ENCODE data around the gene PANX1.
"Not testable (repeated sequence)": the region's sequence is repeated elsewhere in the genome, so short reads cannot be mapped to it uniquely, and the experiment has no call there.

Gene PANX1, protein sequence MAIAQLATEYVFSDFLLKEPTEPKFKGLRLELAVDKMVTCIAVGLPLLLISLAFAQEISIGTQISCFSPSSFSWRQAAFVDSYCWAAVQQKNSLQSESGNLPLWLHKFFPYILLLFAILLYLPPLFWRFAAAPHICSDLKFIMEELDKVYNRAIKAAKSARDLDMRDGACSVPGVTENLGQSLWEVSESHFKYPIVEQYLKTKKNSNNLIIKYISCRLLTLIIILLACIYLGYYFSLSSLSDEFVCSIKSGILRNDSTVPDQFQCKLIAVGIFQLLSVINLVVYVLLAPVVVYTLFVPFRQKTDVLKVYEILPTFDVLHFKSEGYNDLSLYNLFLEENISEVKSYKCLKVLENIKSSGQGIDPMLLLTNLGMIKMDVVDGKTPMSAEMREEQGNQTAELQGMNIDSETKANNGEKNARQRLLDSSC
- 11.5 to 14.2 (median 12.7) reads per million in 4 donors for total RNA-seq

DNA sequence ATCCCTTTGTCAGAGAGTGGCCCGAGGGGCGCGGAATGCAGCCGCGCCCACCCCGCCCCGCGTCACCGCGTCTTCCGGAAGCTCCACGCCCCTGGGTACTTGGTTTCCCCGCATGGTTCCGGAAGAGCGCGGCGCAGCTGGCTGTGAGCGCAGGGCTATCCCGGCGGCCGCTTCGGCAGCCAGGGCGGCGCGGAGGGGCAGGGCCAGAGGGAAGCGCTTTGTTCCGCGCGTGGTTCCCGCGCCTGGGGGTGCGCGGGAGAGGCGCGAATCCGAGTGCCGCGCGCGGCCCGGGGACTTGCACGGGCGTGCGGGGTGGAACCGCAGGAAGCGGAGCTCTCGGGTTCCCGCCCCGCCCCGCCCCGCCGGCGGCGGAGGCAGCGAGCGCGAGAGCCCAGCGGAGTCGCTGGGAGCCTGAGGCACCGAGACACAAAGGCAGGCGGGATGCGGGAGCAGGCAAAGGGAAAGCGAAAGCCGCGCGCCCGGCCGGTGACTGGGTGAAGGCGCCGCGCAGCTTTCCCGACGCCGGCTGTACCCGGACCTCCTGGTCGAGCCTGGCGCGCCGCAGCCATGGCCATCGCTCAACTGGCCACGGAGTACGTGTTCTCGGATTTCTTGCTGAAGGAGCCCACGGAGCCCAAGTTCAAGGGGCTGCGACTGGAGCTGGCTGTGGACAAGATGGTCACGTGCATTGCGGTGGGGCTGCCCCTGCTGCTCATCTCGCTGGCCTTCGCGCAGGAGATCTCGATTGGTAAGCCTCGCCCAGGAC lies at the start of gene PANX1:
Gene PANX1, plus strand, starts transcription at position 96 of the 766 bp plus-strand sequence. Its CDS starts 472 bp downstream, at position 568.
- peak; percentile 51 to 87 (median 62) for DNase-seq

DNA sequence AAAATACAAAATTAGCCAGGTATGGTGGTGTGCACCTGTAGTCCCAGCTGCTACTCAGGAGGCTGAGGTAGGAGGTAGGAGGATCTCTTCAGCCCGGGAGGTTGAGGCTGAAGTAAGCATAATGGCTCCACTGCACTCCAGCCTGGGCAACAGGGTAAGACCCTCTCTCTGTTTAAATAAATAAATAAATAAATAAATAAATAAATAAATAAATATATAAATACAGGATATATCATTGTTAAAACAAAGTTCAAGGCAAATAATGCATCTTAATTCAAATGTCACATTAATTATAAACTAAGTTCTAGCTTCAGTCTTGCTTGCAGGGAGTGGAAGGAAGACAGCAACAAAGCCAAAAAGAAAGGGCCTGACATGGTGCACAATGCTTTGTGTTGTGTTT lies 44.5 kb upstream of the PANX1 start:
- no peak for DNase-seq

DNA sequence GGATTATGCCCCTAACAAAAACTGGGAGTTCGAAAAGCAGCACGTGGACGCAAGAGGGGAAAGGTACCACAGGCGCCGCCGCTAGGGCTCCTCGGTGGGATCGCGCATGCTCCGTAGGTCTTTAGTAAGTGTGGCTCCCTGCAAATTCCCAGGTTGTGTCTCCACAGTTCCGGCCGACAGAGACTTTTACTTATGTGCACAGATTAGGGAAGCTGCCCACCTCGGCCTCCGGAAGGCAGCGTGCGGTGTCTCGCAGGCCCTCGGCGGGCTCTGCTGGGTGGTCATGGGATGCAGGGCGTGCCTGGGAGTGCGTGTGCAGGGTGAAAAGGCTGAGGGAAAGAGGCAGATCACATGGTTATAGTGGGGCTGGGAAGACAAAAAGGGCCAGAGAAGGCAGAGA lies 39.7 kb upstream of the PANX1 start:
- DNase-seq, result no peak

DNA sequence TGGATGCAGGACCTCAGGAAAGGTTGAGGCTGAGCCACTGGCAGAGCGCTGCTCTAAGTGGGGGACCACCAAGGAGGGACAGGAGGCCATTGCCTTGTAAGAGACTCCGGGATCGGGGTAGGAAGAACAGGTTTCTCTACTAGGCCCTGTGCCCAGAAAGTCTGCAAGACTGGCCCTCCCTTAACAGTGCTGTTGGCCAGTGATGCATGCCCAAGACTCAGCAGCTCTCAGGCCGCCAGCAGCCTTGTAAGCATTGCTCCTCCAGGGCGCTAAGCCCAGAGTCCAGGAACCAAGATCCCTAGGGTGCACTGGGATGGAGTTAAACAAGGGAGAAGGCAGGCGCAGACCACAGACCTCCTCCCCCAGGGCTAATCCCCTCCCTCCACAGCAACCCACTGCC lies 39.3 kb upstream of the PANX1 start:
- DNase-seq, result no peak

DNA sequence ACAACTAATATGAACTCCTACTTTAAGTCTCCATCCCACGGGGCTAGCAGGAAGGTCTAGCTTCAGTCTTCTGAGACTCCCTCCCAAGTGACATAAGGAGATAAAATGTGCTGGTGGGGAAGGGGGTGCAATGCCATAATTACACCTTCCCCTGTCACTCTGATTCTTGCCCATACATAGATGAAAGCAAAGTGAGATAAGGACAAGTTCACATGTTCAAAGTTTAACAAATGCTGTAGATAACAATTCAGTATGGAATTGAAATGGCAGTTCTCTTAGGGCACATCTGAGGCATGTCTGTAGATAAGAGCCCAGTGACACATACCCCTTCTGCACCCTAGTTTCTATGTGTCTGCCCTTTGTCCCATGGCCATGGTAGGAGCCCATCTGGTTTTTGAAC lies 38.2 kb upstream of the PANX1 start:
- no peak for DNase-seq

DNA sequence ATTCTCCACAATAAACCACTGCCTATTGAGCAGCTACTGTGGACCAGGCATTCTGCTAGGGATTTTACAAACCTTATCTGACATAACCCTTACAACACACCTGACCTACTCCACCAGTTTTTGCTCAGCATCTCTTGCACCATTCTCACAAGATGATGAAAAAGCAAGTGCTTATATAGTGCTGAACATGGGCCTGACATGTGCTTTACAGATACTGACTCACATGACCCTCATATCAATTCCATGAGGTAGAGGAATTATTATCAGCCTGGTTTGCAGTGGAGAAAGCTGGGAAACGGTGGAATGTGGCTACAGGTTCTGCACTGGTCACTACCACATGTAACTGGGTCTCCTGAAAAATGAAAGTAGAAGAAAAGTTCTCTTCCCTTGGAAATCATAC lies 37.5 kb upstream of the PANX1 start:
- no peak for DNase-seq

DNA sequence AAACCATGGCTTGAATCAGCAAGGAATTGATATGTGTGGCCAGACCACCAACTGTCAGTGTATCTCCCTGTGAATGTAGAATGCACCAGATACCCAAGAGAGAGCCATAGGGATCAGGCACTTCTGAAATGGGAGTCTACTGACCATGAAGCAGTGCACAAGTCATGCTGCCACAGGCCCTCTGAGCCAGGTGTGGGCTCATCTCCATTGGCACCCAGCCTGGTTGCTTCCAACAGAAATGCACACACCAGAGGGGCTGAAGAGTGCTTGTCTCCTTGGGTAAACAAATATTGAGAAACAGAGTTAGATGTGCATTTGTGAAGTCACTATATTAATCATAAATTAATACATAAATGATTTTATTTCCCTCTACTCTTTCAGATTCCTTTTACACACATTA lies 28.4 kb upstream of the PANX1 start:
- DNase-seq, result no peak

DNA sequence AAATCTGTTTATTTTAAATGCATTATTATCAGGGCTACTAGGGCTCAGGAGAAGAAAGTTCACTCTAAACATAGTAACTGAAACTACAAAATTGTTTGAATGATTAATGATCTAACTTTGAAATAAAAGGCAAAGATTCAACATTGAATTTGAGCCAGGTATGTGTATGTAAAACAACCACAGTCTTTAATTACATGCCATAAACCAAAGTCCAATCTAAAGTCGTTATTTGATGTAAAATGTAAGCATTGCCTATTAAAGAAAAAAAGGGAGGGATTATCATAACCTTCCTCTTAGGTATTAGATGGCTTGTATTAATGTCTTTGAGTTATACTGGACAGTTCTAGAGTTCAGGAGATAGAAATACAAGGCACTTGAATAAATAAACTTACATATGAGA lies 25.2 kb upstream of the PANX1 start:
- DNase-seq, result no peak

DNA sequence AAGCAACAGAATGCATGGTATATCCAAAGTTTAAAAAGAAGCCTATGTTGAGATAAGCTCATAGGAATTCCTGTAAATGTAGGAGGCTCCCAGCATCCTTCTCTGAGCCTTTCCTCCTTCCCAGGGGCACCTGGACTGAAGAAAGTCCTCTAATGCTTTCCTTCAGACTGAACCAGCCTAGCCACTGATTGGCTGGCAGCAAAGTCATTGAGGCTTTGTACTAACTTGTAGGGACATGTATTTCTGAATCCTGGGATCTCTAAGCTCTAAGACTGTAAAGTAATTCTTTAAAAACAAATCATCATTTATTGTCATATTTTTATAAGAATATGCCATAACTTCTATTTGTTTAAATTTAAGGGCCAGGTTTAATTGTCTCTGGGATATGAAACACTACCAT lies 23.9 kb upstream of the PANX1 start:
- no peak for DNase-seq

DNA sequence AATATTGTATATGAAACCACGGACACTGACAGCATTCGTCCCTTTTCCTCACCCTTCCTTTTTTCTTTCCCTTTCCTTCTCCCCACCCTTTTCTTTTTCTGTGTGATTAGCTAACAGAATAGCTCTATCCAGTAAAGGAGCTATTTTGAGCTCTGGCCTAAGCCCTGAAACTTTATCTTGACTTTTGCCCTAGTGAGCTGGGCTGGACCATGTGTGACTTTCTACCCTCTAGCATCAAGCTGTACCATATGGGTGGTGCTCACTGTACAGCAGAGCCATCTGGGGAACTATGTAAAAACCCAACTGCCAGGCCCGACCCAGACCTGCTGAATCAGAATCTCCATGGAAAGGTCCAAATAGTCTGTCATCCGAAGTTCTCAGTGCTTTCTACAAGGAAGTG lies 21.9 kb upstream of the PANX1 start:
- DNase-seq, result no peak

DNA sequence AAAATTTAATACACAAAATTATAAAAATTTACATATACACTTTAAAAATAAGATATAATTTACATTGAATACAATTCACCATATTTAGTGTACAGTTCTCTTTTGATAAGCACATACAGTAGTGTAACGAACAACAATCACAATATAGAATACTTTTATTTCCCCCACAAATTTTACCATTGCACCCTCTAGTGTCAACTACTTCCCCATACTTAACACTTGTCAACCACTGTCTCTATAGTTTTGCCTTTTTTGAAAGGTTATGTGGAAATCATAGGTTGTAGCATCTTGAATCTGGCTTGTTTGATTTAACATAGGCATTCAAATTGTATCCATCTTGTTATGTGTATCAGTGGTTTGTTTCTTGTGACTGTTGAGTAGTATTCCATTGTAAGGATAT lies 21.3 kb upstream of the PANX1 start:
- DNase-seq, result no peak

DNA sequence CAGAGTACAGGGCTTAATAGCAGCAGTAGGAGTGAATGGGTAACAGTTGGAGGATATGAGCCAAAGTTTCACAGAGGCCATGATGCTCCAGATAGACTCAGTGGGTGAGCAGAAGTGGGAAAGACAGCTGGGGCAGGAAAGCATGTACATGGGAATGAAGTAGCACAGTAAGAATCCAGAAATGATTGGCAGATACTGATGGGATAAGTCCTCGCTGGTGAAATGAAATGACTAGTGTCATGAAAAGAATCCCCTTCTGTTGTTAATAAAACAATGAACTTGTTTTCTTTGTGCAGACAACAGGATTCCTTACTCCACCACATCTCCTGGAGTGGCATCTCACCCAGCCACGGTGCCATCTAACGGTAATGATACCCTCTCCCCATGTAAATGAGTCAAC lies 17.4 kb upstream of the PANX1 start:
- DNase-seq, result no peak

DNA sequence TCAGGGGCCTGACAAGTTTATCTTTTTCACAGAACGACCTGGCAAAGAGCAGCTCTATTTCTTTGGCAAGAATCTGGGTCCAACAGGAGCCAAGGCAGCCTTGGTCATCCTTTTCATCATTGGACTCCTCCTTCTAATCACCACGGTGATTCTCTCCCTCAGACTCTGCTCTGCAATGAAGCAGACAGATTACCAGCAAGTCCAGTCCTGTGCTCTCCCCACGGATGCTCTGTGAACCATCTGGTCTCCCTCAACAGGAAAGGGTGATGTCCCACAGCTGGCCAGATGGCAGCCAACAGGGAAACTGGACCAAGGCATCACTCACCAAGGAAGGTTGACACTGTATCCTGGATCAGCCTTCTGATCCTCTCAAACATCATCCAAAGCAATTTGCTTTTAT lies 17.0 kb upstream of the PANX1 start:
- no peak for DNase-seq

DNA sequence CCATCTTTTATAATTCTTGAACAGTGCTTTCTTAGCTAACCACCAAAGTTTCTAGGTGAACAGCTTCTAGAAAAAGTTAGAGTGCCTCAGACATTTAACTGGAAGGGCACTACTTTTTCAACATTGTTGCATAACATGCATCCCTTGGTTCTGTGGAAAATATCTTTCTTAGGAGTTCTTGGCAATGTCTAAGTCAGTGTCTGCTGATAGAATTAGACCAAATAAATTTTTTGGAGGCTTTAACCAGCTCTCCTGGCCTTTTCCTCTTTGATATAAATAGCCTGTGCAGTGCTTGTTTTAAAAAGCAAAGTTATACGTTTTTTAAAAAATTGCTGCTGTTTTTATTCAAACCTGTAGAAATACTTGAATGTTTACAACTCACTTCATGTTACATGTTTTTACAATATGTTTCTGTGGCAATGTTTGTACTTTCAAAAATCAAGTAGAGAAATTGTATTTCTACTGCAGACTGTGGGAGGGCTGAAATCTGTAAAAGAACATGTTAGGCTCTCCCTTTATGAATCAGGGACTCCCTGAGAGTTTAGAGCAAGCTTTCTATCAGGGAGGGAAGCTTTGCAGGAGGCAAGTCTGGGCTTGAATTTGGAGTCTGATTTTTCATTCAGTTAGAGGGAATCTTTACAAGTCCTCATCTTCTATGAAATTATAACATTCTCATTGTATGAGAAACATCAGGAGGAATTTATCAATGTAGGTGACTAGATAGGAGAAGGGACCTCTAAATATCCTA lies 16.3 kb upstream of the PANX1 start:
- no peak for DNase-seq

DNA sequence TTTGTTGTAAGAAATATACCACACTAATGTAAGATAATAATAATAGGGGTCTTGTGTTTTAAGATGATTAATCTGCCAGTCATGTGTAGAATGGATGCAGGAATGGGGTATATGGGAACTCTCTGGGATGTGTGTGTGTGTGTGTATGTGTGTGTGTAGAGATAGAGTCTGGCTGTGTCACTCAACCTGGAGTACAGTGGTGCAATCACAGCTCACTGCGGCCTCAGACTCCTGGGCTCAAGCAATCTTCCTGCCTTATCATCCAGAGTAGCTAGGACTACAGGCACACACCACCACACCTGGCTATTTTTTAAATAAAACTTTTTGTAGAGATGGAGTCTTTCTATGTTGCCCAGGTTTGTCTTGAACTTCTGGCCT lies 11.5 kb upstream of the PANX1 start:
- DNase-seq, result no peak

DNA sequence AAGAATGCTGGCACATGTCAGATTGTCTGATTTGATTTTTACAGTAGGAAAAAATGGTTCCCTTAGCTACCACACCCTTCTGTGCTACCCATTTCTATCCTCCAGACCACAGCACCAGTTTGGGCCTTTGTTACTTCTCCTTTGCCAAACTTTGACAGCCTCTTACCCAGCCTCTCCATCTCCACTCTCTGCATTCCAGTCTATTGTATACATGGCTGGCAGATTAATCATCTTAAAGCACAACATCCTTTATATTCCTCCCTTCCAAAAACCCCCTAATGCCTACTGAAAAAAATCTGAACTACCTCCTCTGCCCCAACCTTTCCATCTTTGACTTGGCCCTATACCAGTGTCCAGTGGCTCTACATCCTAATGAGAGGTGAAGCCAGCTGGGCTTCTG lies 10.8 kb upstream of the PANX1 start:
- DNase-seq, result no peak

DNA sequence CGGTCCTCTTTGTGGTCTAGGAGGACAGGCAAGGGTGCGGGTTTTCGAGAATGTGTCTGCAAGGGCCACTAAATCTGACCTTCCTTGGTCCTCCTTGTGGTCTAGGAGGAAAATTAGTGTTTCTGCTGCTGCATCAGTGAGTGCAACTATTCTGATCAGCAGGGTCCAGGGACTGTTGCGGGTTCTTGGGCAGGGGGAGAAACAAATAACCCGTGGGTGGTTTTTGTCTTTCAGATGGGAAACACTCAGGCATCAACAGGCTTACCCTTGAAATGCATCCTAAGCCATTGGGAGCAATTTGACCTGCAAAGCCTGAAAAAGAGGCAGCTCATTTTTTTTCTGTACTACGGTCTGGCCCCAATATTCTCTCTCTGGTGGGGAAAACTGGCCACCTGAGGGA lies 9.0 kb upstream of the PANX1 start:
- not testable (repeated sequence) for DNase-seq

DNA sequence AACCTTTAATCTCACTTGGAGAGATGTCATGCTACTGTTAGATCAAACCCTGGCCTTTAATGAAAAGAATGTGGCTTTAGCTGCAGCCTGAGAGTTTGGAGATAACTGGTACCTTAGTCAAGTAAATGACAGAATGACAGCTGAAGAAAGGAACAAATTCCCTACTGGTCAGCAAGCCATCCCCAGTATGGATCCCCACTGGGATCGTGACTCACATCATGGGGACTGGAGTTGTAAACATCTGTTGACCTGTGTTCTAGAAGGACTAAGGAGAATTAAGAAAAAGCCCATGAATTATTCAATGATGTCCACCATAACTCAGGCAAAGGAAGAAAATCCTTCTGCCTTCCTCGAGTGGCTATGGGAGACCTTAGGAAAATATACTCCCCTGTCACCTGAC lies 8.1 kb upstream of the PANX1 start:
- DNase-seq, result not testable (repeated sequence)

DNA sequence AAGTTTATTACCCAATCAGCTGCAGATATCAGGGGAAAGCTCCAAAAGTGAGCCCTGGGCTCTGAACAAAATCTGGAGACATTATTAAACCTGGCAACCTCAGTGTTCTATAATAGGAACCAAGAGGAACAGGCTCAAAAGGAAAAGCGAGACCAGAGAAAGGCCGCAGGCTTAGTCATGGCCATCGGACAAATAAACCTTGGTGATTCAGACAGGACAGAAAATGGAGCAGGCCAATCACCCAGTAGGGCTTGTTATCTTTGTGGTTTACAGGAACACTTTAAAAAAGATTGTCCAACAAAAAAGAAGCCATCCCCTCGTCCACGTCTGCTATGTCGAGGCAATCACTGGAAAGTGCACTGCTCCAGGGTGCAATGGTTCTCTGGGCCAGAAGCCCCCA lies 7.7 kb upstream of the PANX1 start:
- DNase-seq, result no peak

DNA sequence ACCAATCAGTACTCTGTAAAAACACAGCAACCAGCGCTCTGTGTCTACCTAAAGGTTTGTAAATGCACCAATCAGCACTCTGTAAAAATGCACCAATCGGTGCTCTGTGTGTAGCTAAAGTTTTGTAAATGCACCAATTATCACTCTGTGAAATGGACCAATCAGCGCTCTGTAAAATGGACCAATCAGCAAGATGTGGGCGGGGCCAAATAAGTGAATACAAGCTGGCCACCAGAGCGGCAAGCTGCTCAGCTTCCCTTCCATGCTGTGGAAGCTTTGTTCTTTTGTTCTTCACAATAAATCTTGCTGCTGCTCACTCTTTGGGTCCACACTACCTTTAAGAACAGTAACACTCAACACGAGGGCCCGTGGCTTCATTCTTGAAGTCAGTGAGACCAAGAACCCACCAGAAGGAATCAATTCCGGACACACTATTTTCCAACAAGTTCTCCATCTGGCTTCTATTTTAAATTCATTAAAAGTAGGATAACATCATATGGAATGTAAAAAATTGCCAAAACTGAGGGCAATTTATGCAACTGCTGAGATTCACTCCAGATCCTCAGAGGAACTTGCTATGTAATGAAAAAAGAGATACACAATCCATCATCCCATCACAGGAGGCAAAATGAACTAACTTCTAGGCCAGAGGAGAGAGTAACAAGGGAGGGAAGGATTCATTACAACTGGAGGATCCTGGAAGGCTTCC lies 3.1 kb upstream of the PANX1 start:
- DNase-seq, result no peak

DNA sequence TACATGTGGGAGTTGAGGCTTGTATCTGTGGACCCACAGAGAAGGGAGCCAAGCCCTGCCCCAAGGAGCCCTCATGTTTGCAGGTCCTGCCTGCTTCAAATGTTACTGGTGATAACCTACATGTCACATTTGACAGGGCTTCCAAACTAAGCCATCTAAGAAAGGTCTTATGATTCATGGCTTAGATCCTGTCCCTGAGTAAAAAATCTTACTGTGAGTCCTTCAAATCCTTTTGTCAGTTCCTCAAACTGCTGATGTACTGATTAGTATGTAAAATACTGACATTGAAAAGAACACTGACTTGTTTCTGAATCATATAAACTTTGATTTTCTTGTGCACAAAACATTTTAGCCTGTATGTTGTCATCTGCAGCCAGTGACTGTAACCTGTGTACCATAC lies 1.0 kb upstream of the PANX1 start:
- no peak for DNase-seq

DNA sequence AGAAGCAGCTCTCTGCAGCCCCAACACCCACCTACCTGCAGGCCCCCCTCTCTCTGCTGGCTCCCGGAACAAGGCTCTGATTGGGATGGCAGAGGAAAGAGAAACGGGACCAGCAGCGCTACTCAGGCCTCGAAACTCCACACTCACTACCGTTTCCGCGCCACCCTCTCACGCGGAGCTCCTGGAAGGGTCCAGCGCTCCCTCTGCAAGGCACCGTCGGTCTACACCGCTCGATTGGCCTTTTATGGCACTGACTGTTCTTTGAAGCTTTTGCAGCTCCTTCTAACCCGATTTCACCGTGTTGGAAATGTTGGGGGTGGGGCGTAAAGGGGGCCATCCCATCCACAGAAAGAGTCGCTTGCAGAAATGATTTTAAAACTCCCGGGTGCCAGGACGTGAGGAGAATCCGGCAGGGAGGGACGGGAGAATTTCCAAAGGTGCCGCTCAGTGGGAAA lies 323 bp upstream of the PANX1 start:
- DNase-seq, result no peak
